Bronchial epithelial cell (primary cell): ENCODE measurements around the gene OTOGL. TPM values are rescaled to one million over a fixed set of nuclear protein-coding genes. Genes with fewer than 3 reads are reported as not detected.

ENCODE experiments used
- DNase-seq: peaks from one replicate; pipeline ENCODE4 v3.0.0-alpha.2; 2010; ENCODE audit warnings: low read depth
- FAIRE-seq: peaks from 2 replicates; lab custom pipeline; 2011; peaks lifted over from hg19 to GRCh38; lab: Jason Lieb, UNC
- H3K27me3 ChIP-seq: 2 replicates; pipeline ENCODE4 v1.5.1; 2011; ENCODE audit warnings: low read length; ENCODE audit not compliant: control insufficient read depth, insufficient read depth
- H3K36me3 ChIP-seq: 2 replicates; pipeline ENCODE4 v1.5.1; 2011; ENCODE audit warnings: low read length; ENCODE audit not compliant: control insufficient read depth, insufficient read depth
- H3K4me3 ChIP-seq: 2 replicates; pipeline ENCODE4 v1.5.1; 2011; ENCODE audit warnings: mild to moderate bottlenecking, low read depth, low read length, control low read depth
- total RNA-seq: library from RNA; depleted of rRNA; stranded (reverse); fragments of >200 nt; gene quantifications from 2 replicates; pipeline ENCODE4 v1.2.1, GENCODE V29; 2014
- TF ChIP-seq, protein P1 (sequence below): IDR thresholded peaks from 2 replicates; pipeline ENCODE4 v1.5.1; 2011; ENCODE audit warnings: mild to moderate bottlenecking, moderate library complexity, low read length, control low read depth, inconsistent platforms; ENCODE audit not compliant: insufficient read depth, severe bottlenecking

The OTOGL gene
- total RNA-seq, 1 donor from 2014 or later: not detected

GRCh38 chr12:80156306-80156705 lies 57.0 kb downstream of the OTOGL start:
- TF ChIP-seq, protein P1, sequence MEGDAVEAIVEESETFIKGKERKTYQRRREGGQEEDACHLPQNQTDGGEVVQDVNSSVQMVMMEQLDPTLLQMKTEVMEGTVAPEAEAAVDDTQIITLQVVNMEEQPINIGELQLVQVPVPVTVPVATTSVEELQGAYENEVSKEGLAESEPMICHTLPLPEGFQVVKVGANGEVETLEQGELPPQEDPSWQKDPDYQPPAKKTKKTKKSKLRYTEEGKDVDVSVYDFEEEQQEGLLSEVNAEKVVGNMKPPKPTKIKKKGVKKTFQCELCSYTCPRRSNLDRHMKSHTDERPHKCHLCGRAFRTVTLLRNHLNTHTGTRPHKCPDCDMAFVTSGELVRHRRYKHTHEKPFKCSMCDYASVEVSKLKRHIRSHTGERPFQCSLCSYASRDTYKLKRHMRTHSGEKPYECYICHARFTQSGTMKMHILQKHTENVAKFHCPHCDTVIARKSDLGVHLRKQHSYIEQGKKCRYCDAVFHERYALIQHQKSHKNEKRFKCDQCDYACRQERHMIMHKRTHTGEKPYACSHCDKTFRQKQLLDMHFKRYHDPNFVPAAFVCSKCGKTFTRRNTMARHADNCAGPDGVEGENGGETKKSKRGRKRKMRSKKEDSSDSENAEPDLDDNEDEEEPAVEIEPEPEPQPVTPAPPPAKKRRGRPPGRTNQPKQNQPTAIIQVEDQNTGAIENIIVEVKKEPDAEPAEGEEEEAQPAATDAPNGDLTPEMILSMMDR: no peak
- Histone ChIP-seq H3K36me3 (no peaks in the 10 kb centered on the region), H3K27me3 (no peaks in the 10 kb centered on the region), H3K4me3 (no peak overlapping the region)
- FAIRE-seq: no peak
- DNase-seq: peak; percentile 53

DNA sequence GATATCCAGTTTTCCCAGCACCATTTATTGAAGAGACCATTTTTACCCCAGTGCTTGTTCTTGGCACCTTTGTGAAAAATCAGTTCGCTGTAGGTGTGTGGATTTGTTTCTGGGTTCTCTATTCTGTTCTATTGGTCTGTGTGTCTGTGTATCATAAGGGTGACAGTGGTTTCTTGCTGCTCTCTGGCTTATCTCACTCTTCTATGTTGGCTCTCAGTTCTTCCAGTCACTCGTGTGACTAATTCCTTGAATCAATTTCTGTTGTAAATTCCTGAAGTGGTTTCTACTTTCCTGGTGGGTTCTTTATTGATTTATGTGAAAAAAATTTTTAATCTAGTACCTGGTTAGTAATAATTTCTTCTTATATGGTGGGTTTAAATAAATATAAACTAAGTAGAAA lies 58.3 kb downstream of the OTOGL start:
- H3K4me3 ChIP-seq: no peak overlapping the region
- no peaks in the 10 kb centered on the region for H3K27me3 ChIP-seq
- FAIRE-seq: no peak
- peak; percentile 7 for DNase-seq
- TF ChIP-seq, protein P1: no peak
- H3K36me3 ChIP-seq: no peaks in the 10 kb centered on the region

- Histone ChIP-seq H3K27me3 (no peaks in the 10 kb centered on the region), H3K4me3 (no peak overlapping the region), H3K36me3 (no peaks in the 10 kb centered on the region)
- FAIRE-seq: no peak
- TF ChIP-seq, protein P1: no peak
- no peak for DNase-seq
Observed at GRCh38 chr12:80161612-80162011, 62.3 kb downstream of the OTOGL start.

GRCh38 chr12:80162177-80162576 lies 62.8 kb downstream of the OTOGL start:
- H3K4me3 ChIP-seq: no peak overlapping the region
- no peaks in the 10 kb centered on the region for H3K36me3 ChIP-seq
- TF ChIP-seq, protein P1: no peak
- no peaks in the 10 kb centered on the region for H3K27me3 ChIP-seq
- FAIRE-seq (no peak), DNase-seq (no peak)

- FAIRE-seq (no peak), DNase-seq (no peak)
- Histone ChIP-seq H3K36me3 (no peaks in the 10 kb centered on the region), H3K4me3 (no peak overlapping the region), H3K27me3 (no peaks in the 10 kb centered on the region)
- TF ChIP-seq, protein P1: no peak
Observed at GRCh38 chr12:80165746-80166145, 66.4 kb downstream of the OTOGL start.

- TF ChIP-seq, protein P1: no peak
- Histone ChIP-seq H3K27me3 (no peaks in the 10 kb centered on the region), H3K36me3 (no peaks in the 10 kb centered on the region), H3K4me3 (no peak overlapping the region)
- no peak for DNase-seq
- no peak for FAIRE-seq
Observed at GRCh38 chr12:80166751-80167150, 67.4 kb downstream of the OTOGL start.
